HG03135 (cell line): Measurements from ENCODE around the gene OXSR1.
"Not testable (repeated sequence)": the region's sequence is repeated elsewhere in the genome, so short reads cannot be mapped to it uniquely, and the experiment has no call there.

Experiments used
- ATAC-seq: cut with Tn5 transposase; IDR thresholded peaks from one replicate; pipeline ENCODE4 v1.9.1; 2021; ENCODE audit warnings: mild to moderate bottlenecking, moderate library complexity; ENCODE audit not compliant: unreplicated experiment

Gene OXSR1

DNA sequence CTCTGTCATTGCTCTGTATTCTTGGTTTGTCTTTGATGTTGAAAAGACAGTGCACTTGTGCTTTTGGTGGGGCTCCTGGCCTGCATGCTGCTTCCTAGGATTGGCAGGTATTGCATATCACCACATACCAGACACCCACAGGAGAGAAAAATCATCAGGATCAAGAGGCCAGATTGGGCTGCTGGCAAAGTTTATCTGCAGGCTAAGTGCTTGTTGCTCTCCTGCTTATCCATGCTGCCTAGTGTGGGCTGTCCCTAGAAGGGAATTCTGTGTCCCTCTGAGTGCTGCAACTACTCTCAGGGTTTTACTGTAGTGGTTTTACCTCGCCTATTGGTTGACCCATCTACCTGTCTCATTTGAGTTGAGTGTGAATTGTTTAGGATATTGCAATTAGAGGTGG lies 99.4 kb downstream of the OXSR1 start:
- no peak for ATAC-seq

DNA sequence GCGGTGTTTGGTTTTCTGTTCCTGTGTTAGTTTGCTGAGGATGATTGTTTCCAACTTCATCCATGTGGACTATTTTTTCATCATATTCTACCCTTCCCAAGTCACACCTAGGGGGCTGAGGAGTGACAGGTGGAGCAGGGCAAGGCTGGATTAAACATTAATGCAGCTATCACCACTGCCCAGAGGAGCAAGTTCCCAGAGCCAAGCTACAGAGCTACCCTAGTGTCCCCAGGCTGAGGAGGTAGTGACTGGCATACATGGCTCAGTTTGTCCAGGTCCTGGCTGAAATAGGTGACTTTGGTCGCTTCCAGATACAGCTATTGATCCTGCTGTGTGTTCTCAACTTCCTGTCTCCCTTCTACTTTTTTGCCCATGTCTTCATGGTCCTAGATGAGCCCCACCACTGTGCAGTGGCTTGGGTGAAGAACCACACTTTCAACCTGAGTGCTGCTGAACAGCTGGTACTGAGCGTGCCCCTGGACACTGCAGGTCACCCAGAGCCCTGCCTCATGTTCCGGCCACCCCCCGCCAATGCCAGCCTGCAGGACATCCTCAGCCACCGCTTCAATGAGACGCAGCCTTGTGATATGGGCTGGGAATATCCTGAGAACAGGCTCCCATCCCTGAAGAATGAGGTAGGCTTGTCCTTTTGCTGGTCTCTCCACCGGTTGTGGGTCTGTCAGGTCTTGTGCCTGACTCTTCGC lies 100.4 kb downstream of the OXSR1 start, which contains the start of gene SLC22A13:
Gene SLC22A13, plus strand, starts transcription at position 209 of the 704 bp plus-strand sequence. Its CDS starts 49 bp downstream, at position 258.
- ATAC-seq, result no peak

DNA sequence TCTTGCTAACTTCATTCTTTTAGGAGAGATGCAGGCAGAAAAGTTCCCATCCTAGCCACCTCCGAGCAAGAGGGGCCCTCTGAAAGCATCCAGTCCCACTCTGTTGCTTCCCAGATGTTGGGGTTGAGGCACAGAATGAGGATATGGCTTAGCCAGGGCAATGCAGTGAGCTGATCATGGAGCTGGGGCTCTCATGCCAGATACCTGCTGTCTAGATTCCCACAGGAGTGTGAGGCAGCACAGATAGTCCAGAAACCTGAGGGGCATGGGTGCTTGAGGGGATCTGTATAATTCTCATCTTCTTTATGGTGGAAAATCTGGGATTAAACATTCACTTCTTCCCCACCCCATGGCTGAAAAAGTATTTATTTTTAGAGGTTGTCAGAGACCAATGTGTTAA lies 101.5 kb downstream of the OXSR1 start:
- ATAC-seq, result no peak

DNA sequence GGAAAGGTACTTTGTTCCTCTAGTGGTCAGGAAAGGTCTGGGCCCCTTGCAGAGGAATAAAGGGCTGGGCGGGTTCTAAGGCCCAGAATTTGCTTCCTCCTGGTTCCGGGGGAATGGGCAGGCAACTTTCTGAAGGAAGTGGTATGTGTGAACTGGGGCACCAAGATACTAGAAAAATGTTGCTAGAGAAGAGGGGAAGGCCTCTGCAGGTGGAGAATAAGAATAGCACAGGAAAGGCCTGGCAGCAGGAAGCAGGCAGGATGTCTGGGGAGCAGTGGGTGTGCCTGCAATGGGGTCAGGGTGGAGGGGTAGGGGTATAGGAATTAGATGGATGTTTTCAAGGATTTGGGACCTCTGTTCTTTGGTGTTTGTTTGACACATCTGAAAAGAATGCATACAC lies 102.3 kb downstream of the OXSR1 start:
- no peak for ATAC-seq

DNA sequence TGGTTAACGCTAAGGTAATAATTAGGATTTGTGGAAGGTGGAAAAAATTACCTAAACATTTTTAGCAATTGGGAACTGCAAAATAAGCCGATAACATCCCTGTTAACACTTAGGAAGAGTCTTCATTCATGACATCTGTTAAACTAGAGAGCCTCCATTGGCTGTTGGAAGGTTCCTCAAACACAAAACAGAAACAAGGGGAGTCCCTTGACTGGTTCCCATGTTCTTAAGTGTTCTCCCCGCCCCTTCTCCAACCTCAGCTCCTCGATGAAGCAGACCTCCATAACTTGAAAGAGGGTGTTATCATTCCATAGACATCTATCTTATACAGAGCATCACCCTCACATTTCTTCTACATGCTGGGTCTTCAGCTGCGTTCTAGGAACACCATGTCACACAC lies 102.8 kb downstream of the OXSR1 start:
- ATAC-seq, result no peak

DNA sequence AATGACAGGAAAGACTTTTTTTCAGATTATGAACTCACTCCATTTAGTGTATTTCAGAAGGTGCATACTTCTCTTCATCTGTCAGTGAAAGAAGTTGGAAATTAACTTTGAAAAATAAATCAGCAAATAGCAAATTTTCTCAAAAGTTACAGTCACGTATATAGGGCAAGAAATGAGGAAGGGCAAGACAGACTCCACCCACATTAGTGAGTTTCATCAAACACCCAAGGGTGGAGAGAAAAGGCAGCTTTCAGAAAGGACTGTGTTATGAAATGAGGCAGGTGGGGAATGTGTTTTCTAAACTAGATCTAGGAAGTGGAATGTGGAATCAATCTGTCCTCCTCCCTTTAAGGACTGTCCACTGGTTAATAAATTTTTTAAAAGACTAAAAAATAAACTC lies 103.2 kb downstream of the OXSR1 start:
- no peak for ATAC-seq

DNA sequence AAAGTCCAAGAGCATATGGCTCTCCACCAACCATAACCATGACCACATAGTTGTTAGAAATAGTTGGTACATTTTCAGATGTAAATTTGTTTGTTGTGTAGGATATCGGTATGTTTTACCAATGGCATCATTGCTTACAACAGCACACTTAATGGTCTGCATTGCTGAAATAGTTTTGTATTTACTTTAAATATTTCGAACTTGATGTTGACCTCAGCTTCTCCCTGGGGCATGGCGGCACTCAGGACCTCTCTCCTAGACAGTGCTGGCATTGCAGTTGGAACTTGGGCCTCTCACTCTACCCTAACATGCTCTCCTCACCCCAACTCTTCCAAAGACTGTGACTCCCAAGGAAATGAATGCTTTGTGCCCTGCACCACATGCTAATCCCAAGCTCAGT lies 105.3 kb downstream of the OXSR1 start:
- no peak for ATAC-seq

DNA sequence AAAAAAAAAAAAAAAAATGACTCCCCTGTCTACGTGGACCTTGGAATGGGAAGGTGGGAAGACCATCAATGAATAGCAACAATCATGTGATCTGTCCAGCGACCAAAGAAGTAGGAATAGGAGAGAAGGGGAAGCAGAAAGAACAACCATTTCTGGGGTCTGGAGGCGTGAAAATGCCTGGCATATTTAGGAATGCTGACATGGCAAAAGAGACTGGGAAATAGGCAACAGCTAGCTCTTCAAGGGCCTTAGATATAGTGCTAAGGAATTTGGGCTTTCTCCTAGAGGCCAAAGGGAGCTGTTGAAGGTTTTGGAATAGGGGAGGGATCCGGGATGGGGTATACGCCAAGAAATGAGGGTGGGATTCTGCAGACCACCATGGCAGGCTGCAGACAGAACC lies 106.2 kb downstream of the OXSR1 start:
- ATAC-seq, result no peak

DNA sequence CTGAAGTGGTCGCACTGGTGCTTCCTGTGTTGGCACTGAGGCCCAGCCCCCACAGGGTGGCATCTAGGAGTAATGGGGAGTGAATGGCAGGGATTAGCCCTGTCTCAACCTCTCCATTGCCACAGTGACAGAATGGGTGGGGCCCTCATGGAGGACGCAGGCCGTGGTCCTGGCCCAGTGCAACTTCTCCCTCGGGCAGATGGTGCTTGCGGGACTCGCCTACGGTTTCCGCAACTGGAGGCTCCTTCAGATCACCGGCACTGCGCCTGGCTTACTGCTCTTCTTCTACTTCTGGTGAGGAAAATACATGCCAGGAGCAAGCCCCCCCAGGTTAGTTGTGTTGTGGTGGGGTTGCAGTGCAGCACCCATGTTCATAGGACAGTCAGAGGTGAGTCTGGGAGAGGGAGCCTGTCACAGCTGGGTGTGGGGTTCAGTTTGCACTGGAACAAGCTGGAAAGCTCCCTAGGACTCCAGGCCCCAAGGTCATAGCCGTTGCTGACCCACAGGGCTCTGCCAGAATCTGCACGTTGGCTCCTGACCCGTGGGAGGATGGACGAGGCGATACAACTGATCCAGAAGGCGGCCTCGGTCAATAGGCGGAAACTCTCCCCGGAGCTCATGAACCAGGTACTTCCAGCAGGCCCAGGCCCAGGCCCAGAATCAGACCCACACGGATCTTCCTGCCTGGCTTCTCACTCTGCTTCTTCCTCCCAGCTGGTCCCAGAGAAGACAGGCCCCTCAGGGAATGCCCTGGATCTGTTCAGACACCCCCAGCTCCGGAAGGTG lies 109.7 kb downstream of the OXSR1 start:
- no peak for ATAC-seq

DNA sequence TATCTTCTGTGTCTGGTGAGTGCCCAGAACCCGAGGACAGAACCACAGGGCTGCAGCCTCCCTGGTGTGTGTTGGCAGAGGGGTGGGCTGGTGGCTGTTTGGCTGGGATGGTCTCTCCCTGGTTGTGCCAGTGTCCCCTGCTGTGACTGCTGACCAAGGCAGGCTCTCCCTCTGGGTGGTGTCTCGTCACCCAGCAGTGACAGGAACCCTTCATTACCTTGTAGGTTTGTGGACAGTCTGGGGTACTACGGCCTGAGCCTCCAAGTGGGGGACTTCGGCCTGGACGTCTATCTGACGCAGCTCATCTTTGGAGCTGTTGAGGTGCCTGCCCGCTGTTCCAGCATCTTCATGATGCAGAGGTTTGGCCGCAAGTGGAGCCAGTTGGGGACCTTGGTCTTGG lies 110.3 kb downstream of the OXSR1 start:
- ATAC-seq, result no peak

DNA sequence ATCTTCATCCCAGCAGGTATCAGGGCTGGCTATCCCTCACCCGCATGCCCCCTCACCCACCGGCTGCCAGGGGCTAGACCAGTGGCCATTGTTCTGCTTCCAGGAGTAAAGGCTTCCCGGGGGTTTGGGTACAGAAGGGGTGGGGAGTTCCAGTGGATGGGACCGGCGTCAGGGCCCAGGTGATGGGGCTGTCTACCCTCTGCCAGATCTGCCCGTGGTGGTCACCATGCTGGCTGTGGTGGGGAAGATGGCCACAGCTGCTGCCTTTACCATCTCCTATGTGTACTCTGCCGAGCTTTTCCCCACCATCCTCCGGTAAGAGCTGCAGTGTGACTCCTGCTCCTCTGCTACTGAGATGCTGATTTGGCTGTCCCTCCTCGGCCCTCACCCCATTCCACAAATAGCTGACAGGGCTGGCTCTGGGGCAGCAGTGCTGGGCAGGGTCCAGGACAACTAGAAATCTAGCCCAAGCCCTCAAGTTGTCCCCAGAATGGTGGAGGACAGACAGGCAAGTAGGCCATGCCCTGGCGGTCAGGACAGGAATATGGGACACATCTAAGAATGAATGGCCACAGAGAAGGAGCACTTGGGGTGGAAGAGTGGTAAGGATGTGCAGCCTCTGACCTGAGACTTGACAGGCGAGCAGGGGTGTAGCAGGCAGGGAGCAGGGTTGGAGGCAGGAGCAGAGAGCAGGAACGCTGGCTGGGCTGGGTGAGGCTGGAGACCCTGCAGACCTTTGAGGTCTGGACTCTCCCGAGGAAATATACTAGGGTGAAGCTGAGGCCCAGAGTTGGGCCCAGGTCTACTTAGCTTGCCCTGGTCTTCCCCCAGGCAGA lies 111.0 kb downstream of the OXSR1 start:
- ATAC-seq, result no peak

DNA sequence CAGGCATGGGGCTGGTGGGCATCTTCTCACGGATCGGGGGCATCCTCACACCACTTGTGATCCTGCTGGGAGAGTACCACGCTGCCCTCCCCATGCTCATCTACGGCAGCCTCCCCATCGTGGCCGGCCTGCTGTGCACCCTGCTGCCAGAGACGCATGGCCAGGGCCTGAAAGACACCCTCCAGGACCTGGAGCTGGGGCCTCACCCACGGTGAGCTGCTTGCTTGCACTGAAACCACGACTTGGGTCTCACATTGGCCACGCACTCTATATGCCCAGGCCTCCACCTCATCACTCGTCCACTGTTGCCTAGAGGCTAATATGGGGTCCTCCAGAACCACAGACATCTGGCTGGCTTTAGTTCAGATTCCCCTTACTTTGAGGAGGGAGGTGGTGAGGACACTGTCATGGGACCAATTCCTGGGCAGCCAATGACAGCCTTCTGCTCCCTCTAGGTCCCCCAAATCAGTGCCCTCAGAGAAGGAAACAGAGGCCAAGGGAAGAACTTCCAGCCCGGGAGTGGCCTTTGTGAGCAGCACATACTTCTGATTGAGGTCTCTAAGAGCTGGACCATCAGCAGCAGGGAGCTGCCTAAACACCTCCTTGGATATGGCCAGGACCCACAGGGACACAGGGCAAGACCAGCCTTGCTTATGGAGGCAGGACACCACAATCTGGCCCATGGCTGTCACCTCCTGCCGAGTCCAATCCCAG lies 111.7 kb downstream of the OXSR1 start:
- no peak for ATAC-seq

DNA sequence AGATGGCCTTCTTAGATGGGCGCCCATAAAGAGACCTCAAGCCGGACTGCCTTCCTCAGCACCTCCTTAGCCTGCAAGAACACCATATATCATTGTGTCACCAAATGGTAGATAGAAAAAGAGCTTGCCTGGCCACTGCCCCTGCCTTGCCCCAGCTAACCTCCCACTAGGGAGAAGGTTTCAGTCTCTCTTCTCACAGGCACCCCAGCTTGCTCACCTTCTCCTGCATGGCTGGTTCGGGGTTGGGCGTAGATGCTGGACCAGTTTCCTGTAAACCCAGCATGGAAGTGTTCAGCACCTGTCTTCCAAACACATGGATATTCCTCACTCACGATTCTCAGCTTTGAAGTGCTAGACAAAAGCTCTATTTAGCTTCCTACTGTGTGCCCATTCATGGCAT lies 113.5 kb downstream of the OXSR1 start:
- ATAC-seq, result no peak

DNA sequence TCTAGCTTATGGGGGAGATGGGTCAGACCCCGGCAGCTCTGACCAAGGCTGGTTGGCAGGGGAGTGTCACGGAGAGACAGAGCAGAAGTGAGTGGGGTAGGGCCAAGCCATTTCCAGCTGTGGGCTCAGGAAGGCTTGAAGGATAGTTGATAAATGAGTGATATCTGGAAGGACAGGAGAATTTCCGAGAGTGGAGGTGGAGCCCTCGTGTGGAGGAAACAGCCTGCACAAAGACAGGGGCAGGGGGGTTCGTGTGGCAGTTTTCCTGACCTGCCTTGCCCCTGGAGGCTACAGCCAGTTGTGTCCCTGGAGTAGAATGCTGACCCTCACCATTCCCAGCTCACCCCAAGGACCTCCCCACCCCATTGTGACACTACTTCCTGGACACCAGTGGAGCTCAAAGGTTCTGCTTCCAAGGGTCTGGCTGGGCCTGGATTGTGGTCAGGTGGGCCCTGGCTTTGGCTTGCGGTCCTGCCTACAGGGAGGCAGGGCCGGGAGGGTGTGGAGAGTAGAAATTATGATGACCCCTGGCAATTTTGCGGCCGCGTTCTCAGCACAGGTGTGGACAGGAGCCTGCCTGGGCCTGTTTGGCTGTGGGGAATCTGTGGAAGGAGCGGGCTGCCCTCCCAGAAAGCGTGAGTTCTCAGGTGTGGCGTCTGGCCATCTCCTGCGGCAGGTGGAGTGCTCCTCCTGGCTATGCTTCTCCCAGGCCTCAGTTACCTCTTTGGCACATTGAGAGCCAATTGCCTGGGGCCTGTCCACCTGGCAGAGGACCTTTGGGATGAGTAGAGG lies 116.8 kb downstream of the OXSR1 start, which contains the start of gene SLC22A14:
Gene SLC22A14, plus strand, starts transcription at position 400 of the 792 bp plus-strand sequence. CDS start 23,733 bp downstream, outside the sequence.
- no peak for ATAC-seq

DNA sequence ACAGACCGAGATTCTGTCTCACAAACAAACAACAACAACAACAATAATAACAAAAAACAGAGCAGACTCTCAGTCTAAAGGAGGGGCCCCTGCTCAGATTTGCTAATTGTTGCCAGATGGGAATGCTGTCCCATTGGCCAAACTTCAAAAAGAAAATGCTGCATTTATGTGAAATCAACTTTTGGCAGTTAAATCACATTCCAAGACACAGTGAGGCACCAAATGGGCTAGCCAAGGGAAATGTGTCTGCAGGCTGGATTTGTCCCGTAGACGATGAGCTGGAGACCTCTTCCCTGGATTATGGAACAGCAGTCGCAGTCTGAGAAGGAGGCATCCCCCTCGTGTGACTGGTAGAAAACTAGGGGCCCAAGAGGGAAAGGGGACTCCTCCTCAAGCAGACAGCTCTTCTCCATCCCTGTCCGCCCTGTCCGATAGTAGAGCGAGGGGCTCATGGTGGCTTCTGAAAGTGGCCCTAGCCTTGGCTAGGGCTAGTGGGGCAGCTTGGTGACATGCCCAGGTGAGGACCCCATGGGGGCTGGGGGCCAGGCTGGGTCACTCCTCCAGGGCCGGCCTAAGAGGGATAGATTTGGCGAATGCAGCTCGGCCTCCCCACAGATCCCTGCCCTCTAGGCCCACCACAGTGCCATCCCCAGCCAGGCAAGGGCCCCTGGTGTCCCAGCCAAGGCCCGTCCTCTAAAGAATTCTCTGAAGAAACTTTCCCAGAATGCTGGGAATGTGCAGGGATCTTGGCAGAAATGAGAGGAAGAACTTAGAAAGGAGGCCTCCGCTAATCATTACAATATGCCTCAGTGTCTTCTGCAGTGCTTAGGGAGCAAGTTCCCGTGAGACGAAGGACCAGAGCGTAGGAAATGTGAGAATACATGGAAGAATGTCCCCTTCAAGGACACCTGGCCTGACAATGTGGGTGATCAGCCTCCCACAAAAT lies 118.7 kb downstream of the OXSR1 start:
- no peak for ATAC-seq

DNA sequence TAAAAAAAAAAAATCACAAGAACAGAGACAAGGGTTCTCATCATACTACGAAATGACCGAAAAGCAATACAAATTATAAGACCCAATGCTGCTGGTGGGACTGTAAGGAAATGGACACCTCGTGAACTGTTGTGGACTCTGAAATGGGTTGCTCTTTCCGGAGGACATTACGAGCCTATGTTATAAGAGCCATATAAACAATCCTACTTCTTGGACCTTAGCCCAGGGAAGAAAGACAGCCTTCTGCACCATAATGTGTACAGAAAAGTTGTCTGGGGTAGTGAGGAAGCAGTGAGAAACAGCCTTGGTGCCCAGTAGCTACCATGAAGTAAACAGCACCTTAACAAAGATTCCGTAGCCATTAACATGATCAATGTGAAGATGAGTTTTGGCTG lies 119.4 kb downstream of the OXSR1 start:
- no peak for ATAC-seq

DNA sequence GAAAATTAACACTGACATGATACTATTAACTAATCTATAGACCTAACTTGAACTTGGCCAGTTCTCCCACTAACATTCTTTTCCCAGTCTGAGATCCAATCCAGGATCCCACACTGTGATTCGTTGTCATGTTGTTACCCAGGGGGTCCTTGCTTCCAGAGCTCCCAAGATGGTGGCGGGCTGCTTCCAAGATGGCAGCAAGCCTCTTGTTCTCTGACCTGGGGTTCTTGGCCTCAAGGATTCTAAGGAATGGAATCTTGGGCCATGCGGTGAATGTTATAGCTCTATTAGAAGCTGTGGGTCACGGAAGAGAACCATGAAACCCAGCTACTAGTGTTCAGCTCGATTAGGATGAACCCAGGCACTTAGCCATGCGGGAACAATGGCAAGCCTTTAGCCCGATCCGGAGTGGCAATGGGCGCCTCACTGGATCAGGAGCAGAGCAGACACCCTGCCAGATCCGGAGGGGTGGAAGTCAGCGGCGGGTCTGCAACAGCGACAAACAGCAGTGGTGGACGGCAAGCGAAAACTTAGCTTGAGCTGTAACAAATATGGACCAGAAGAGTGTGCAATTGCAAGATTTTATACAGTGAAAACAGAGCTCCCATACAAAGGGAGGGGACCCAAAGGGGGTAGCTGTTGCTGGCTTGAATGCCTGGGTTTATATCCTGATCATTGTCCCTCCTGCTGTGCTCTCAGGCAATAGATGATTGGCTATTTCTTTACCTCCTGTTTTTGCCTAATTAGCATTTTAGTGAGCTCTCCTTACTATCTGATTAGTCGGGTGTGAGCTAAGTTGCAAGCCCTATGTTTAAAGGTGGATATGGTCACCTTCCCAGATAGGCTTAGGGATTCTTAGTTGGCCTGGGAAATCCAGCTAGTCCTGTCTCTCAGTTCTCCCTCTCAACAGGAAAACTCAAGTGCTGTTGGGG lies 124.2 kb downstream of the OXSR1 start:
- ATAC-seq, result not testable (repeated sequence)

DNA sequence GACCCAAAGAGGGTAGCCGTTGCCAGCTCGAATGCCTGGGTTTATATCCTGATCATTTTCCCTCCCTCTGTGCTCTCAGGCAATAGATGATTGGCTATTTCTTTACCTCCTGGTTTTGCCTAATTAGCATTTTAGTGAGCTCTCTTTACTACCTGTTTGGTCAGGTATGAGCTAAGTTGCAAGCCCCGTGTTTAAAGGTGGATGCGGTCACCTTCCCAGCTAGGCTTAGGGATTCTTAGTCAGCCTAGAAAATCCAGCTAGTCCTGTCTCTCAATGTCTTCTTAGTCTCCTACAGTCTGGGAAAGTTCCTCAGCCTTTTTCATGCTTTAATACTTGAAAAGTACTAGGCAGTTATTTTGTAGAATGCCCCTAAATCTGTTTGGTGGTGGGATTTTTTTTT lies 131.7 kb downstream of the OXSR1 start:
- not testable (repeated sequence) for ATAC-seq
